Midbrain (tissue), 1 donor: Measurements from ENCODE around the gene KRTAP10-1.

Experiments used
- DNase-seq: peaks from one replicate; lab custom pipeline; 2025; lab: John Stamatoyannopoulos, UW

The KRTAP10-1 gene

GRCh38 chr21:44548922-44549321 lies 8.9 kb upstream of the KRTAP10-1 start:
- no peak for DNase-seq

DNA sequence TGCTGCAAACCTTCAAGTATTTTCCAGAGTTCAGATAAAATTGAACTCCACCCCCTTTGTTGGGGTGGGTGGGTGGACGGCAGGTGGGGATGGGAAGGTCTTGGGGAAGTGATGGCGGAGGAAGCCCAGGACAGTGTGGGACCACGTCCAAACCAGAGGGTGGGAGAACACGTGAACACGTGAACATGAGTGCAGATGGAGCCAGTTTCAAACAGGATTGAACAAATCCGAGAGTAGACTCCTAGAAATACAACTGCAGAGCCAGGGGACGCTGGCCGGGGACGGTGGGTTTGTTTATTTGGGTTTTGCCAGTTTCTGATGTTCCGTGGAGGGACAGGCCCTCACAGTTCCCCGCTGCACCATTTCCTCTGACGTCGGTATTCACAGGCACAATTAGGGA lies 8.4 kb upstream of the KRTAP10-1 start:
- no peak for DNase-seq

DNA sequence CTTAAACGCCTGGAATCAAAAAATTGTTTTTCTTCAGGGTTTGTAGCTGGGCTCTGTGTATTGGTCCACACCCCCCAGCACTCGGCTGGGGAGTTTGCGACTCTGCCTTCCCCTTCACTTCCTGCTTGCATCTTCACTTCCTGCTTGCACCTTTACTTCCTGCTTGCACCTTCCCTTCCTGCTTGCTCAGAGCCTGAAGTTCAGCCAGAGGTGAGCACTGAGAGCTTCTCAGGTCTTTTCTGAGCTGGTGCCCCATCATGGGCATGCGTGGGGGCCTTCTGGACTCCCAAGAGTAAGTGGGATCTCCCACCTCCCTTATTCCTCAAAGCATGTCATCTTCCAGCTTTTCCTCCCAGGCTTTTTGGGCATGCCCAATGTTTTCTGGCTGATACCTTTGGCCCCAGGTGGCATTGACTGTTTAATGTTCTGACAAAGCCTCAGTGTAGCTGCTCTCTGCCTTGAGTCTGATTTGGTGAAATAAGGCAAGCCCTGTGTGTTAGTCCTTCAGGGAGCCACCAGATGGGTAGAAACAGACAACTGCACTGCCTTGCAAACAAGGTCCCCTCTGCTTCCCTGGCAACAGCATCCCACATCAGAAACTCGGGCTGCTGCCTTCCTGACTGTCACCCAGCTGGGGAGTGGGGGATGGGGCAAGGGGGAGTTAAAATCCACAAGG lies 7.8 kb upstream of the KRTAP10-1 start:
- DNase-seq, result no peak

DNA sequence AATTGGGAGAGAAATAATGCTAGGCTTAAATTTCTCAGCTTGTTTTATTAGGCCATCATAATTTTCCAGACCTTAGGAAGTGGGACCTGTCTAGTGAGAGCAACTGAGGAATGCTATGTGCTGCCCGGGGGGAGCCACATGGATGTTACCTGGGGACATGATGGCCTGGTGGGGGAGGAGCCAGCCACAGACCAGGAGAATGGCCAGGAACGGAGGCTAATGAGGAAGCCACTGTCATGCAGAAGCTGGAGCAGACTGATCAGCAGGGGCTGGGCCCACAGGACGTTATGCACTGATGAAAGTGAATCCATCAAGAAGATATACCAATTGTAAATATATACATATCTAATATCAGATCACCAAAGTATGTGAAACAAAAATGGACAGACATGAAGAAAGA lies 4.6 kb upstream of the KRTAP10-1 start:
- no peak for DNase-seq

- no peak for DNase-seq
Measured at GRCh38 chr21:44542716-44543115, 2.7 kb upstream of the KRTAP10-1 start.

GRCh38 chr21:44540741-44541288 lies 820 bp upstream of the KRTAP10-1 start:
- DNase-seq, result no peak

GRCh38 chr21:44539046-44539445 lies 949 bp downstream of the KRTAP10-1 start:
- DNase-seq, result no peak

GRCh38 chr21:44537930-44538911 lies 1.8 kb downstream of the KRTAP10-1 start:
- DNase-seq, result no peak

DNA sequence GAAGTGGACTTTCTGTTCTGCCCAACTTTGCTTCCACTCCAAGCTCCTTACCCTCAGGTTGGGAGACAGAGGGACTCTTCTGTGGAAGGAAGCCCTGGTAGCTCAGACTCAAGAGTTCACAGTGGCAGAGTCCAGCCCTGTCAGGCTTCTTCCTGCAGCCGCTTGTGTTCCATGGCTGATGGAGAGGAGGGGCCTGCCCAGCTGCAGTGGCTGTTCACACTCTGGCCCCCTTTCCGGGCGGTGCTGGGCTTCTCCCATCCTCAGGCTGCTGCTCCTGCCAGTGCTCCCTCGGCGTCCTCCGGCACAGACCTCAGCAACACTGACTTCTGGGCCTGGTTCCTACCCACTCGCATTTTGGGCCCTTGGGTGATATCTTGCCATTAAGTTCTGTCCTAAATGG lies 4.0 kb downstream of the KRTAP10-1 start:
- no peak for DNase-seq

DNA sequence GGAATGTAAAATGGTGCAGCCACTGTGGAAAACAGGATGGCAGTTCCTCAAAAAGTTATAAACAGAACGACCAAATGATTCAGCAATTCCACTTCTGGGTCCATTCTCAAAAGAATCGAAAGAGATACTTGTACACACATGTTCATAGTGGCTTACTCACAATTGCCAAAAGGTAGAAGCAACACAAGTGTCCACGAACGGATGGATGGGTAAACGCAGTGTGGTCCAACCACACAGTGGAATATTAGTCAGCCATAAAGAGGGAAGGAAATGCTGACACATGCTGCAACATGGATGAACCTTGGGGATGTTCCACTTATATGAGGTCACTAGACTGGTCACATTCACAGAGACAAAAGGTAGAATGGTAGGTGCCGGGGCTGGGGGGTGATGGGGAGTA lies 5.3 kb downstream of the KRTAP10-1 start:
- no peak for DNase-seq

GRCh38 chr21:44533891-44534627 lies 5.9 kb downstream of the KRTAP10-1 start:
- DNase-seq, result no peak

- no peak for DNase-seq
Measured at GRCh38 chr21:44533121-44533890, 6.7 kb downstream of the KRTAP10-1 start.

GRCh38 chr21:44532712-44533111 lies 7.3 kb downstream of the KRTAP10-1 start:
- no peak for DNase-seq

GRCh38 chr21:44531606-44532564 lies 8.1 kb downstream of the KRTAP10-1 start:
- DNase-seq, result no peak

DNA sequence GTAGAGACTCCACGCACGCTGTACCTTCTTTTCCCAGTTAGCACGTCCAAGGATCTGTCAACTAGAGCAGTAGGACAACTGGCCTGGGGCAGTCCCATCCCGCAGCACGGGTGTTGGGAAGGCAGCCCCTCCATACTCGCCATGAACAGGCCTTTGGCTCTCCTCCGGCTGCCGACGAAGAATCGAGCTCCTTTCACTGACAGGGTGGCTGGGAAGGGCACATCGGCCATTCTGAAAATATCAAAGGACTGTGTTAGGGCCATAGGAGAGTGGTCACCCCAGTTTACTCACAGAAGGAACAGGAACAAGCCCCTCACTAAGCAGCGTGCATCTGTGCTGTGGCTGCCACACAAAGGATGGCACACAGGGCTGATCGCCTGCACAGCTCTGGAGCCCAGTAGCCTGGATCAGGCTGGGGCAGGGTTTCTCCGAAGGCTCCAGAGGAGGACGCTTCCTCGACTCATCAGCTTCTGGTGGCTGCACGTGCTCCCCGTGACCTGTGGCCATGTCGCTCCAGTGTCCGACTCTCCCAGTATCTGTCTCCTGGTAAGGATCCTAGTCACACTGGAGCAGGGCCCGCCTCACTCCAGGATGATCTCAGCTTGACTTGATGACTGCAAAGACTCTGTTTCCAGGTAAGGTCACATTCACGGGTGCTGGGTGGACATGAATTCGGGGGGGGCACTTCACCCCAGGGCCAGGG lies 8.9 kb downstream of the KRTAP10-1 start:
- DNase-seq, result no peak

DNA sequence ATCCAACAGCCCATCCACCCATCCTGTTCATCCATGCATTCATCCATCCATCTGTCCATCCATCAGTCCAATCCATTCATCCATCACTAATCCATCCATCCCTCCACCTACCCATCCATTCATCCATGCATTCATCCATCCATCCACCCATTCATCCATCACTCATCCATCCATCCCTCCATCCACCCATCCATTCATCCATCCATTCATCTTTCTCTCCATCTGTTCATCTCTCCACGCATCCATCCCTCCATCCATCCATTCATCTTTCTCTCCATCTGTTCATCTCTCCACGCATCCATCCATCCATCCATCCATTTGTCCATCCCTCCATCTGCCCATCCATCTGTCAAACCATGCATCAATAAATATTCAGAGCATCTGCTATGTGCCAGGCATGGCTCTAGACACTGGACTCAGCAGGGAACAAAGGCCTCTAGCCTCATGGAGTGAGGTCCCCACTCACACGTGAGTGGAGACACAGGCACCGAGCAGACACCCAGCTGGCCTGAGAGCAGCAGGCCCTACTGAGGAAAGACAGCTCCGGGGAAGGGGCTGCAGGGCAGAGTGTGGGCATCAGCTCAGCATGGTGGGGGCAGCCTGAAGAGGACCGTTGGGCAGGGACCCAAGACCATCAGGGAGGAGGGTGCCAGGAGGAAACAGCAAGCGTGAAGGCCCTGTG lies 9.6 kb downstream of the KRTAP10-1 start:
- DNase-seq, result no peak

DNA sequence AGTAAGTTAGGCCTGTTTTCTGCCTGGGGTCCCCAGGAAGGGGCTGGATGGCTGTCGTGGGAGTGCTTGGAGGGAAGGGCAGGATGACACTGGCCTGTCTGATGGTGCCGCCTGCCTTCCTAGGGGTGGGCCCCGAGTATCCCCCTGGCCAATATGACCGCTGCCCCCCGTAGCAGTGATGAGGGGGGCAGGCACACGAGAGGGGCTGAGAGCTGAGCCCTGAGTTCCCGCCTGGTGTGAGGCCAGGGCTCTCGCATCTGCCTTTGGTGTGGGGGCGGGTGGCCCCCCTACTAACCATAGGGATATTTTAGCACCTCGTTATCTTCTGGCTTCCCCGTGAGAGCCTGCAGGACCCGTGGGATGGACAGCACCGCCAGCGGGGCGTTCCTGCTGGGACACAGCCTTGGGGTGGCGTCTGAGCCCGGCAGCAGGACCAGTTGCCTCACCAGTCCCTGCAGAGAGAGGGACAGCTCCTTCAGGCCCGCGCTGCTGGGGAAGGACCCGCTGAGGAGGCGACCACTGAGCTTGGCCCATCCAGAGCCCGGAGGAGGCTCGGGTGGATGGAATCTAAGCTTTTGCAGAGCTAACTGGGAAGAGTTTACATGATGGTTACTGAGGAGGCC lies 10.4 kb downstream of the KRTAP10-1 start:
- DNase-seq, result no peak

DNA sequence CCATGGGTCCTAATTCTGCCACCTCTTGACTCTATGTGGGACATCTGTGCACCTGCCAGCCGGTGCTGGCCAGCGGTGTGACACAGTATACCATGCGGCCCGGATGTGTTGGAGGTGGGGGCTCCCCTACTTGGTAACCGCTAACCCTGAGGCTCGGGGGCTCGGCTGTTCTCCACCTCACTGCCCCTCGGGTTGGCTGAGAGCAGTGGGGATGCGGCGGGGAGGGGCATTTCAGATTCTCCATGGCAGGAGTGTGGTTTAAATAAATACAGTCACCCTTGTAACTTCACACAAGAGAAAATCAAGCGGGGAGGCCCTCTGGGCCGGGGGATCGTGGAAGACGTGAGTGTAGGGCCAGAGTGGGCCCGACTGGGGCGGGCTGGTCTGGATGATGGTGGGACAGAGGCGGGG lies 11.0 kb downstream of the KRTAP10-1 start:
- no peak for DNase-seq

GRCh38 chr21:44528634-44528995 lies 11.4 kb downstream of the KRTAP10-1 start:
- no peak for DNase-seq
